H1 (cell line): ENCODE data around the gene FUT6. TPM values are rescaled to one million over a fixed set of nuclear protein-coding genes. Genes with fewer than 3 reads are reported as not detected.

ENCODE experiments used
- CTCF ChIA-PET: fragments of 300-600 bp; sonication (Branson Sonifier 250); formaldehyde crosslinking; loops from one replicate; lab custom pipeline; 2021; ENCODE audit not compliant: partially characterized antibody; lab: Charles Lee
- POLR2A ChIA-PET: fragments of 300-600 bp; sonication (Branson Sonifier 250); formaldehyde crosslinking; loops from one replicate; lab custom pipeline; 2021; ENCODE audit warnings: inconsistent platforms; ENCODE audit not compliant: partially characterized antibody; lab: Charles Lee
- DNase-seq, 2 experiments: peaks; one replicate each; pipeline versions ENCODE4 v3.0.0 to v3.0.0-alpha.2; 2010 to 2022; ENCODE audit warnings: low spot score in 2 of 2, low read depth in 1 of 2, mixed read lengths in 1 of 2
- FAIRE-seq: peaks from 2 replicates; lab custom pipeline; 2011; peaks lifted over from hg19 to GRCh38; lab: Jason Lieb, UNC
- H2AFZ ChIP-seq: 2 replicates; pipeline ENCODE4 v1.8.1; 2012; ENCODE audit warnings: low read length, inconsistent platforms
- H2AK5ac ChIP-seq: 2 replicates; pipeline ENCODE4 v1.6.1; 2013; ENCODE audit warnings: low read depth, low read length
- H2BK120ac ChIP-seq: replicated peaks from 2 replicates; pipeline ENCODE3; 2013; ENCODE audit warnings: low read depth, low read length, inconsistent platforms
- H2BK12ac ChIP-seq: 2 replicates; pipeline ENCODE4 v1.6.1; 2013; ENCODE audit warnings: low read depth, low read length
- H2BK15ac ChIP-seq: 2 replicates; pipeline ENCODE4 v1.6.1; 2013; ENCODE audit warnings: low read length
- H2BK20ac ChIP-seq: 2 replicates; pipeline ENCODE4 v1.6.1; 2013; ENCODE audit warnings: low read length
- H2BK5ac ChIP-seq: 2 replicates; pipeline ENCODE4 v1.6.1; 2013; ENCODE audit warnings: low read depth, low read length
- H3K14ac ChIP-seq: 2 replicates; pipeline ENCODE4 v1.6.1; 2013; ENCODE audit warnings: inconsistent platforms; ENCODE audit not compliant: insufficient read length
- H3K18ac ChIP-seq: 2 replicates; pipeline ENCODE4 v1.6.1; 2013; ENCODE audit warnings: low read length; ENCODE audit errors: extremely low read depth
- H3K23ac ChIP-seq: 2 replicates; pipeline ENCODE4 v1.6.1; 2013; ENCODE audit warnings: inconsistent platforms; ENCODE audit not compliant: insufficient read length
- H3K23me2 ChIP-seq: 2 replicates; pipeline ENCODE4 v1.6.1; 2013; ENCODE audit warnings: low read depth, low read length
- H3K27ac ChIP-seq: 2 replicates; pipeline ENCODE4 v1.6.1; 2011; ENCODE audit warnings: low read depth, low read length, inconsistent platforms
- H3K27me3 ChIP-seq, 4 experiments: replicated peaks in 1 of 4; 1 replicate in 1 of 4; 2 replicates in 3 of 4; pipeline versions ENCODE4 v1.6.1 to v1.8.1; 2011 to 2013; ENCODE audit warnings: low read length in 3 of 4, mild to moderate bottlenecking in 3 of 4, inconsistent platforms in 2 of 4, mixed read lengths in 2 of 4, moderate library complexity in 1 of 4; ENCODE audit not compliant: control insufficient read depth in 3 of 4, insufficient read depth in 3 of 4; ENCODE audit errors: extremely low read depth in 1 of 4
- H3K36me3 ChIP-seq, 4 experiments: 2 replicates each; pipeline versions ENCODE4 v1.6.1 to v1.8.1; 2011 to 2013; ENCODE audit warnings: mild to moderate bottlenecking in 4 of 4, low read length in 3 of 4, moderate library complexity in 2 of 4, control low read depth in 1 of 4, inconsistent platforms in 1 of 4; ENCODE audit not compliant: insufficient read depth in 4 of 4, control insufficient read depth in 2 of 4
- H3K4ac ChIP-seq: replicated peaks from 2 replicates; pipeline ENCODE3; 2013; ENCODE audit warnings: low read length, low read depth, mixed read lengths, inconsistent platforms; ENCODE audit not compliant: insufficient read length
- H3K4me1 ChIP-seq, 4 experiments: replicated peaks in 1 of 4; 1 replicate in 1 of 4; 2 replicates in 3 of 4; pipeline versions ENCODE4 v1.6.1 to v1.8.1; 2011 to 2013; ENCODE audit warnings: low read length in 3 of 4, inconsistent platforms in 2 of 4, mixed read lengths in 1 of 4; ENCODE audit not compliant: insufficient read depth in 4 of 4, control insufficient read depth in 3 of 4
- H3K4me2 ChIP-seq, 2 experiments: 2 replicates each; pipeline versions ENCODE4 v1.6.1 to v1.8.1; 2011 to 2013; ENCODE audit warnings: low read depth in 2 of 2, low read length in 2 of 2, control low read depth in 1 of 2, inconsistent platforms in 1 of 2, mild to moderate bottlenecking in 1 of 2; ENCODE audit not compliant: insufficient read depth in 1 of 2
- H3K4me3 ChIP-seq, 4 experiments: fragments of 200-600, 300-600 bp in 1 of 4; sonication (generic), shearing (Covaris generic), sonication (Bioruptor Twin) in 1 of 4; 2 replicates each; pipeline versions ENCODE4 v1.5.1 to v1.8.1; 2011 to 2016; ENCODE audit warnings: low read length in 4 of 4, low read depth in 3 of 4, control low read depth in 2 of 4, inconsistent platforms in 2 of 4, mild to moderate bottlenecking in 2 of 4, mixed read lengths in 1 of 4, moderate library complexity in 1 of 4; ENCODE audit not compliant: insufficient read depth in 2 of 4; ENCODE audit errors: extremely low read depth in 1 of 4
- H3K56ac ChIP-seq: replicated peaks from 2 replicates; pipeline ENCODE3; 2013; ENCODE audit warnings: low read depth, mild to moderate bottlenecking, mixed read lengths, low read length, inconsistent platforms; ENCODE audit not compliant: insufficient read length
- H3K79me1 ChIP-seq: 2 replicates; pipeline ENCODE4 v1.6.1; 2013; ENCODE audit warnings: low read depth, low read length, control low read depth
- H3K79me2 ChIP-seq, 2 experiments: 2 replicates each; pipeline versions ENCODE4 v1.6.1 to v1.8.1; 2012 to 2013; ENCODE audit warnings: low read length in 2 of 2, mild to moderate bottlenecking in 2 of 2, inconsistent platforms in 1 of 2; ENCODE audit not compliant: insufficient read depth in 2 of 2, control insufficient read depth in 1 of 2
- H3K9ac ChIP-seq, 4 experiments: replicated peaks in 1 of 4; 1 replicate in 1 of 4; 2 replicates in 3 of 4; pipeline versions ENCODE4 v1.6.1 to v1.8.1; 2011 to 2013; ENCODE audit warnings: low read depth in 3 of 4, low read length in 3 of 4, control low read depth in 2 of 4, mild to moderate bottlenecking in 2 of 4, moderate library complexity in 2 of 4, inconsistent platforms in 1 of 4; ENCODE audit errors: extremely low read depth in 1 of 4
- H3K9me3 ChIP-seq, 2 experiments: 2 replicates each; pipeline versions ENCODE4 v1.6.1 to v1.8.1; 2012 to 2013; ENCODE audit warnings: mild to moderate bottlenecking in 2 of 2, moderate library complexity in 2 of 2, control low read depth in 1 of 2, inconsistent platforms in 1 of 2, low read depth in 1 of 2, low read length in 1 of 2, mixed read lengths in 1 of 2; ENCODE audit not compliant: insufficient read depth in 2 of 2
- H4K20me1 ChIP-seq, 2 experiments: replicated peaks in 1 of 2; 2 replicates each; pipeline versions ENCODE3 to v1.8.1; 2011 to 2013; ENCODE audit warnings: inconsistent platforms in 2 of 2, low read length in 2 of 2, mild to moderate bottlenecking in 1 of 2; ENCODE audit not compliant: insufficient read depth in 2 of 2, control insufficient read depth in 1 of 2
- H4K5ac ChIP-seq: 2 replicates; pipeline ENCODE4 v1.6.1; 2013; ENCODE audit warnings: low read length, low read depth, mixed read lengths, inconsistent platforms; ENCODE audit not compliant: insufficient read length
- H4K8ac ChIP-seq: 2 replicates; pipeline ENCODE4 v1.8.0; 2013; ENCODE audit warnings: mild to moderate bottlenecking, moderate library complexity, low read length, inconsistent platforms; ENCODE audit not compliant: insufficient read depth; ENCODE audit errors: extremely low read depth
- H4K91ac ChIP-seq: replicated peaks from 2 replicates; pipeline ENCODE3; 2013; ENCODE audit warnings: low read length, mixed read lengths, inconsistent platforms; ENCODE audit not compliant: insufficient read length
- BACH1 ChIP-seq: IDR thresholded peaks from 2 replicates; pipeline ENCODE4 v1.6.1; 2012; ENCODE audit warnings: low read length, improper control_type of control experiment
- CBX5 ChIP-seq: fragments of 300-800, 300-1000 bp; sonication (generic); IDR thresholded peaks from 2 replicates; pipeline ENCODE4 v1.7.1; 2016; ENCODE audit warnings: antibody characterized with exemption, low read length, low read depth
- CHD1 ChIP-seq: IDR thresholded peaks from 2 replicates; pipeline ENCODE4 v1.6.1; 2012; ENCODE audit warnings: low read depth, low read length, improper control_type of control experiment
- JUN ChIP-seq: IDR thresholded peaks from 2 replicates; pipeline ENCODE4 v1.6.1; 2011; ENCODE audit warnings: low read depth, mild to moderate bottlenecking, improper control_type of control experiment, low read length
- WGBS, 2 experiments: shearing (Covaris generic) in 1 of 2; methylation state at CpG; one replicate each; pipeline versions ENCODE4 v1.1.6 to v1.1.7; 2013 to 2015; ENCODE audit warnings: low lambda C conversion rate in 2 of 2, mixed read lengths in 2 of 2, inconsistent platforms in 1 of 2, low coverage in 1 of 2, missing lambda C conversion rate in 1 of 2; ENCODE audit not compliant: insufficient replicate concordance in 2 of 2, insufficient coverage in 1 of 2, insufficient read length in 1 of 2; ENCODE audit errors: extremely low coverage in 1 of 2, missing lambda C conversion rate in 1 of 2; 5-methylcytosine and 5-hydroxymethylcytosine counted together
- polyA plus RNA-seq, 7 experiments: library from polyadenylated mRNA; depleted of rRNA in 3 of 7; stranded (reverse) in 5 of 7; unstranded in 2 of 7; fragments of >200 nt in 5 of 7; fragments of 200-250 nt in 2 of 7; gene quantifications; 1 replicate in 5 of 7; 2 replicates in 1 of 7; 4 replicates in 1 of 7; pipeline versions ENCODE4 v1.2.1 to v1.2.3, GENCODE V29; 2011 to 2013; ENCODE audit warnings: missing spikeins in 2 of 7, mixed read lengths in 2 of 7
- total RNA-seq: library from RNA; stranded (reverse); fragmentation: NEBNext Ultra II Directional; extraction: Animal tissue kit (Norgen Biotek cat#: 25700); gene quantifications from 2 replicates; pipeline ENCODE4 v1.2.1, GENCODE V29; 2021

FUT6 gene
- total and polyA plus RNA-seq, 2 of the 8 experiments (the other 6 are each of a cell fraction or from before 2014, with no cell fraction given), result not detected

DNA sequence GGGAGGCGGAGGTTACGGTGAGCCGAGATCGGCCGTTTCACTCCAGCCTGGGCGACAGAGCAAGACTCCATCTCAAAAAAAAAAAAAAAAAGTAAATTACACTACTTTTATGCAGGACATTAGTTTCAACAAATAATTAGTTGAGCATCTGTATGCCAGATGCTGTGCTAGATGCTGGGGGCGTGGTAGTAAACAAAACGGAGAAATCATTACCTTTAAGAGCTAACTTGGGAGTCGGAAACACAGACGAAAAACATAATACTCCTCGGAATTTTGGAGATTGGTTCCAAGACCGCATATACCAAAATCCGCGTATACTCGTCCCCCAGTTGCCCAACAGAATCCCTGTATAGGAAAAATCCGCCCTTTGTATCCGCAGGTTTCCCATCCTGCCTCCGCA, 47.3 kb downstream of the FUT6 start:
- Histone ChIP-seq H2BK15ac (no peak overlapping the region), H3K56ac (no peak overlapping the region), H3K18ac (no peak overlapping the region), H2BK5ac (no peak overlapping the region), H3K79me1 (peaks cover 5% of the 10 kb centered on the region; the same call in 1 of the 2 replicates), H3K4me3 (no peak overlapping the region), H2AFZ (no peak overlapping the region), H3K23me2 (peaks cover 3% of the 10 kb centered on the region; the same call in 1 of the 2 replicates), H2BK20ac (no peak overlapping the region), H4K5ac (no peak overlapping the region), H2AK5ac (no peak overlapping the region), H3K4me1 (no peaks in the 10 kb centered on the region; a peak in 1 of 7 replicates), H3K79me2 (no peaks in the 10 kb centered on the region), H3K27me3 (no peaks in the 10 kb centered on the region), H4K20me1 (peaks cover 0 to 4% of the 10 kb centered on the region in 2 experiments), H4K91ac (no peak overlapping the region), H3K27ac (no peak overlapping the region), H2BK120ac (no peak overlapping the region), H3K9ac (no peak overlapping the region), H2BK12ac (no peak overlapping the region), H3K36me3 (peaks cover 15 to 21% (median 18%) of the 10 kb centered on the region in 4 experiments), H4K8ac (no peak overlapping the region), H3K14ac (no peak overlapping the region), H3K4me2 (no peak overlapping the region), H3K4ac (no peak overlapping the region), H3K9me3 (no peaks in the 10 kb centered on the region), H3K23ac (no peak overlapping the region)
- ChIA-PET POLR2A (interaction anchor here (1.0 to 4.5 kb wide), 7 partner anchors 8 to 105 kb away, joined by 3 to 32 read pairs (median 4); no protein-coding TSS in a partner anchor), CTCF (interaction anchor here (0.8 to 3.0 kb wide), 5 partner anchors 11 to 77 kb away, joined by 3 to 13 read pairs (median 5); partner anchors contain the start of gene NRTN)
- TF ChIP-seq CBX5 (no peak), BACH1 (no peak), JUN (no peak), CHD1 (no peak)
- DNase-seq, result no peak
- FAIRE-seq, result no peak
- WGBS, 2 experiments, result 93% methylated on average over 12 of the region's 18 CpGs; no CpG with 5 or more reads in 1 of the 2 experiments
